Measurements from ENCODE around the gene NACC1.

GRCh38 chr19:13078897-13079541 lies 39.0 kb upstream of the NACC1 start:
- TF ChIP-seq CTCF (conservative IDR thresholded peaks at IDR 0.05; ENCODE audit: low read length) (no peak), EZH2phosphoT487 (IDR thresholded peaks at IDR 0.05; ENCODE audit: borderline replicate concordance) (no peak)

Data from Loucy (cell line).